ENCODE results near the gene TNRC18. TPM values are rescaled to one million over a fixed set of nuclear protein-coding genes. Genes with fewer than 3 reads are reported as not detected.

The TNRC18 gene
- total RNA-seq, 2 donors from 2014 or later: 67.6 to 69.0 TPM

DNA sequence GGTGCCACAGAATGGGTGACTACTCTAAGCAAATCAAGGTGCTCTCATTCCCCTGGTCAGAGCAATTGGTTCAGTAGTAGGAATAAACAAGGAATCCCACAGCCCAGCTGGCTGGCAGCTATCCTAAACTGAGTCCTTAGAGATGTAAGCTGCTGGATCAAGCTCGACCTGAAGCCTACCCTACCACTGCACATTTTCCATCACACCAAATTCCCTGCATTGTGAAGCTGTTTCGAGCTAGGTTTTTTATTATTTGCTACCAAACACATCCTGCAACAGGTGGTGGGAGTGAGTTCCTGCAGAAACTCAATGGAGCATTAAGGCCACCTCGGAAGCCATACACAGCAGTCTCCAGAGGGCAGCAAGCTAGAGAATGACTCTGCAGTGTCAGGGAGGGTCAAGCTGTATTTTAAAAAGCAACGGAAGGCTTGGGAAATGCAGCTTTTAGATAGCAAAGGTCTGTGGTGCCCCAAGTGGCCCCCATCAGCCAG is 33.7 kb upstream of the TNRC18 start:
- Mint-ChIP-seq H3K27ac (no peak overlapping the region), H3K4me3 (no peak overlapping the region), H3K9me3 (no peaks in the 10 kb centered on the region), H3K36me3 (ENCODE audit: insufficient read depth in 2 of 2) (no peaks in the 10 kb centered on the region), H3K27me3 (ENCODE audit: low read depth) (peaks cover 9% of the 10 kb centered on the region), H3K4me1 (ENCODE audit: low read depth) (peaks cover 7% of the 10 kb centered on the region)
- DNase-seq: no peak
- no peak for ATAC-seq (replicated peaks in 1 of 2)

DNA sequence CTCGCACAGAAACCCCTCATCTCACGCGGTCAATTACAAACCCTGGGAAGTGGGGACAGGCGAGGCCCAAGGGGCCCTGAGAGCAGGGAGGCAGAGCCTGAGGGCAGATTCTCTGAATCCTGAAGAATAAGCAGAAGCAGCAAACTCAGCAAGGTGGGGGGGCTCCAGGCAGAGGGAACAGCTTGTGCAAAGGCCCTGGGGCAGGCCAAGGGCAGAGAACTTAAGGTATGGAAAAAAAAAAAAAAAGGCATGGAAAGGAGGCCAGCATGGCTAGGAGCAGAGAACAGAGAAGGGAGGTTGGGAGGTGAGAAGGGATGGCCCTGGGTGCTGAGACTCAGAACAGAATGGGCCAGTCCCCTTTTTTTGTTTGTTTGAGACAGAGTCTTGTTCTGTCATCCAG is 32.8 kb upstream of the TNRC18 start:
- Mint-ChIP-seq H3K4me3 (no peak overlapping the region), H3K9me3 (no peaks in the 10 kb centered on the region), H3K27ac (no peak overlapping the region), H3K4me1 (ENCODE audit: low read depth) (no peaks in the 10 kb centered on the region), H3K27me3 (ENCODE audit: low read depth) (peaks cover 9% of the 10 kb centered on the region), H3K36me3 (ENCODE audit: insufficient read depth in 2 of 2) (no peaks in the 10 kb centered on the region)
- DNase-seq (no peak), ATAC-seq (replicated peaks in 1 of 2) (no peak)

DNA sequence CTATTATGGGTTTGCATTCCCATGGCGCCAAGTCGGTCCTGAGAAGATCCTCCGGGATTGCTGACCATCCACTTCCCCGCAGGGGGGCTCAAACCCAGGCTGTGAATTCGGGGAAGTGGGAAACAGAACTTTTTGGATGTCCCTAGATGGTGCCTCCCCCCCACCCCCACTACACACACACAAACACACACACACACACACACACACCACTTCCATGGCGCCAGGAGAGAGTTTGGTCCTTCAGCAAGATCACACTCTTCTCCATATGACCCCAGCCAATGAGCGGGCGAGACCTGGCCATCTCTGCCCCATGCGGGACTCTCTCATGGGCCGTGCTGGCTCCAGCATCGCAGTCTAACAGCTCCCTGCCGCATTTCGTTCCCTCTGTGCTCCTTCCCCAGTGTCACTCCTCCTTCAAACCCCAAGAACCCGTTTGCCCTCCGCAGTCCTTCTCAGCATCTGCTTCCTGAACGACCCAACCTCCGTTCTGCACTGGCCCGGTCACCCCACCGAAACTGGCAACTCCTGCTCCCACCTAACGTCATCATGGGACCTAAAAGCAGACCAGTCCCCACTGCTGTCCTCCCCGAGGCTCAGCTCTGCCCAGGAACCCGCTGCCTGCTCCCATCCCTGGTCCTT is 32.1 kb upstream of the TNRC18 start:
- Mint-ChIP-seq H3K27ac (no peak overlapping the region), H3K4me3 (no peak overlapping the region), H3K9me3 (no peaks in the 10 kb centered on the region), H3K4me1 (ENCODE audit: low read depth) (no peaks in the 10 kb centered on the region), H3K36me3 (ENCODE audit: insufficient read depth in 2 of 2) (no peaks in the 10 kb centered on the region), H3K27me3 (ENCODE audit: low read depth) (peaks cover 9% of the 10 kb centered on the region)
- DNase-seq (no peak), ATAC-seq (replicated peaks in 1 of 2) (no peak)

DNA sequence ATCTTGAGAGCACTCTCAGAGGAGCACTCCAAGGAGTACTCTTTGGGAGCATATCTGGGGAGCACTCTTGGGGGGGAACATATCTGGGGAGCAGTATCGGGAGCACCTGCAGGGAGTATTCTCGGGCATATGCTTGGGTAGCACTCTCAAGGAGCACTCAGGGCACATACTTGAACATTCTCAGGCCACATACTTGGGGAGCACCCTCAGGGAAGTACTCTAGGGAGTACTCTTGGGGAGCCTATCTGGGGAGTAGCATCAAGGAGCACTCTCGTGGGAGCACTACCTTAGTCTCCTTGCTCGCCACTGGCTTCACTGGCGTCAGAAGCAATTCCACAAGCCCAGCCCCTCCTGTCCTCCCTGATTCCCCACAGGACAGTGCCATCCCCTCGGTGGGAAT is 31.5 kb upstream of the TNRC18 start:
- Mint-ChIP-seq H3K36me3 (ENCODE audit: insufficient read depth in 2 of 2) (no peaks in the 10 kb centered on the region), H3K27ac (no peak overlapping the region), H3K9me3 (no peaks in the 10 kb centered on the region), H3K27me3 (ENCODE audit: low read depth) (peaks cover 9% of the 10 kb centered on the region), H3K4me3 (no peak overlapping the region), H3K4me1 (ENCODE audit: low read depth) (no peaks in the 10 kb centered on the region)
- DNase-seq (no peak), ATAC-seq (replicated peaks in 1 of 2) (no peak)

DNA sequence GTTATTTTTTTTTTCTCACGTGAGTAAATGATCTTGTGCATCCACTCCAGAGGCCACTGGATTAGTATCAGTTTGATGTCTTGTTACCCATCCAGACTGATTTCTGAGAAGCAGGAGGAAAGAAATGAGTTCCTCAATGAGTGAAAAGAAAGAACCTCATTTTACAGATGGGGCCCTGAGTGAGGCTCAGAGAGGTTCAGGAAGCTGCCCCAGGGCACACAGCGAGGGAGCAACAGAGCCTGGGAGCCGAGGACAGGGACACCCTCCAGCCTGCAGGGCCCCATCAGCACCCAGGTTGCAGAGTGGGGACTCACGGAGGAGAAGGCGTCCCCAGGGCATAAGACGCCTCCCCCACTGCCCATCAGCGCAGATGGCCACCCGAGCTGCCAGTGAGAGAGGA is 30.9 kb upstream of the TNRC18 start:
- Mint-ChIP-seq H3K27ac (no peak overlapping the region), H3K4me1 (ENCODE audit: low read depth) (no peaks in the 10 kb centered on the region), H3K27me3 (ENCODE audit: low read depth) (peaks cover 9% of the 10 kb centered on the region), H3K4me3 (no peak overlapping the region), H3K36me3 (ENCODE audit: insufficient read depth in 2 of 2) (no peaks in the 10 kb centered on the region), H3K9me3 (no peaks in the 10 kb centered on the region)
- DNase-seq: no peak
- ATAC-seq (replicated peaks in 1 of 2): no peak

DNA sequence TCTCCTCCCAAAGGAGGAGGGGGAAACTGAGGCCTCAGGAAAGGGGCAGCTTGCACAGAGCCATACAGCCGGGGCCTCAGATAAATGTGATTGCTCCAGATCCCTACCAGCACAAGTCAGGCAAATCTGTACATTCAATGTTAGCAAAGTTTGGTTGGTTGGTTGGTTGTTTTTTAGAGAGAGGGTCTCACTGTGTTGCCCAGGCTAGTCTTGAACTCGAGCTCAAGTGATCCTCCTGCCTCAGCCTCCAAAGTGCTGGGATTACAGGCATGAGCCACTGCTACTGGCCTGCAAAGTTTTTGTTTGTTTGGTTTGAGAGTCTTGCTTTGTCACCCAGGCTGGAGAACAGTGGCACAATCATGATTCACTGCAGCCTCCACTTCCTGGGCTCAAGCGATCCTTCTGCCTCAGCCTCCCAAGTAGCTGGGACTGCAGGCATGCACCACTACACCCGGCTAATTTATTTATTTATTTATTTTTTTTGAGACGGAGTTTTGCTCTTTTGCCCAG is 30.0 kb upstream of the TNRC18 start:
- no peak for ATAC-seq (replicated peaks in 1 of 2)
- Mint-ChIP-seq H3K4me1 (ENCODE audit: low read depth) (no peaks in the 10 kb centered on the region), H3K4me3 (no peak overlapping the region), H3K27me3 (ENCODE audit: low read depth) (peaks cover 9% of the 10 kb centered on the region), H3K27ac (no peak overlapping the region), H3K36me3 (ENCODE audit: insufficient read depth in 2 of 2) (no peaks in the 10 kb centered on the region), H3K9me3 (no peaks in the 10 kb centered on the region)
- no peak for DNase-seq

DNA sequence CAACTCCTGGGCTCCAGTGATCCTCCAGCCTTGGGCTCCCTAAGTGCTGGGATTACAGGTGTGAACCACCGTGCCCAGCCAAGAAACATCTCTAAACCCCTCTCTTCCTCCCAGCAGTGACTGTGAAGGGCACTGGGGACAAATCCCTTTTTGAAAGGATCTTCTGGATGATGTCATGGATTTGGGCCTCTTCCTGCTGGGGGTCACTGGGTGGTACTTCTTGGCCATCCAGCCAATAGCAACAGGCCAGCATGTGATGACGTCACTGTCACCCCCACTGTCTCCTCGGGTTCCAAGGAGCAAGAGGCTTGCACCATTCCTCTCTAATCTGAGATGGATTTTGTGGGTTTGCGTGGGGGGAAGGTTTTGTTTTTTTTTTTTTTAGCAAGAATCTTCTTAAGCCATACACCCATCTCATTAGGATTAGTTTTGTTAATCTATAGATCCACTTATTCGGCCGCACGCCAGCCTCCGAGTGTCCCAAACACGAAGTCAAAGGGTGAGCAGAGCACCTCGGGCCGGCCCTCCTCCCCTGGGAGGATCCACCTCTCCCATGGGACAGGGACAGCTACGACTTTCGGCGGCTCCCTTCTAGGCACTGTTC is 29.4 kb upstream of the TNRC18 start:
- H3K27me3 Mint-ChIP-seq (ENCODE audit: low read depth): peaks cover 9% of the 10 kb centered on the region
- no peak for DNase-seq
- no peaks in the 10 kb centered on the region for H3K4me1 Mint-ChIP-seq (ENCODE audit: low read depth)
- H3K9me3 Mint-ChIP-seq: no peaks in the 10 kb centered on the region
- no peak for ATAC-seq (replicated peaks in 1 of 2)
- no peaks in the 10 kb centered on the region for H3K36me3 Mint-ChIP-seq (ENCODE audit: insufficient read depth in 2 of 2)
- H3K27ac Mint-ChIP-seq: no peak overlapping the region
- H3K4me3 Mint-ChIP-seq: no peak overlapping the region

DNA sequence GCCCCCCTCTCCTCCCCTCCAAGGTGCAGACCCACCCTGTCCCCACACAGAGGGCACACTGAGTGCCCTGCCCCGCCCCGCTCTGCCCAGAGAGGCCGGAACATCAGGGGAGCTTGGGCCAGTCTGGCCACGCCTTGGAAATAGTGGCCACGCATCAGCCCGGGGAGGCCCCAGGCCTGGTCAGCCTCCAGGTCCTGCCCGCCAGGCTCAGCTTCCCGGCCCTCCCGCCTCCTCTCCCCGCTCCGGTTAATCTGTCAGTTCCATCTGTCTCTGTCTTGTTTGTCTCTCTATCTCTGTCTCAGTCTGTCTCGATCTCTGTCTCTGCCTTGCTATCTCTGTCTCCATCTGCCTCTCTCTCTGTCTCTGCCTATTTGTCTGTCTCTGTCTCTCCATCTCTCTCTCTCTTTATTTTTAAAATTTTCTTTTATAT is 28.9 kb upstream of the TNRC18 start:
- peaks cover 9% of the 10 kb centered on the region for H3K27me3 Mint-ChIP-seq (ENCODE audit: low read depth)
- ATAC-seq (replicated peaks in 1 of 2): no peak
- no peaks in the 10 kb centered on the region for H3K4me1 Mint-ChIP-seq (ENCODE audit: low read depth)
- DNase-seq: no peak
- H3K9me3 Mint-ChIP-seq: no peaks in the 10 kb centered on the region
- H3K27ac Mint-ChIP-seq: no peak overlapping the region
- no peaks in the 10 kb centered on the region for H3K36me3 Mint-ChIP-seq (ENCODE audit: insufficient read depth in 2 of 2)
- no peak overlapping the region for H3K4me3 Mint-ChIP-seq

DNA sequence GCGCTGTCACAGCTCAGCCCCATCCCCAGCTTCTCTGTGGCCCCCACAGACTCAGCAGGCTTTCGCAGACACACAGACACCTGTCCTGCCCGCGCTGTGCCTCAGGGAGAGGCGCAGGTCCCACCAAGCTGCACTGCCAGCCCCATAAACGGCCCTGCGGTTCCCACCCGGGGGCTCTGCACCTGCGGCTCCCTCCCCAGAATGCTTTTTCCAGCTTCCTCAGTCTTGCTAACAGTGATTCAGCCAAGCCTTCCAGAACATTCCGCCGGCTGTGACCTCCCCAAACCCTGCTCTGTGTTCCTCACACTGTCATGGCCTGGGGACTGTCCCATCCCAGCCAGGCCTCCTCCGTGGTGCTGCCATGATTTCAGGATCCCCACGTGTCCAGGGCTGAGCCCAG is 27.8 kb upstream of the TNRC18 start:
- Mint-ChIP-seq H3K36me3 (ENCODE audit: insufficient read depth in 2 of 2) (no peaks in the 10 kb centered on the region), H3K27me3 (ENCODE audit: low read depth) (peaks cover 7% of the 10 kb centered on the region), H3K4me3 (no peak overlapping the region), H3K27ac (no peak overlapping the region), H3K9me3 (no peaks in the 10 kb centered on the region), H3K4me1 (ENCODE audit: low read depth) (no peaks in the 10 kb centered on the region)
- ATAC-seq (replicated peaks in 1 of 2): no peak
- no peak for DNase-seq

DNA sequence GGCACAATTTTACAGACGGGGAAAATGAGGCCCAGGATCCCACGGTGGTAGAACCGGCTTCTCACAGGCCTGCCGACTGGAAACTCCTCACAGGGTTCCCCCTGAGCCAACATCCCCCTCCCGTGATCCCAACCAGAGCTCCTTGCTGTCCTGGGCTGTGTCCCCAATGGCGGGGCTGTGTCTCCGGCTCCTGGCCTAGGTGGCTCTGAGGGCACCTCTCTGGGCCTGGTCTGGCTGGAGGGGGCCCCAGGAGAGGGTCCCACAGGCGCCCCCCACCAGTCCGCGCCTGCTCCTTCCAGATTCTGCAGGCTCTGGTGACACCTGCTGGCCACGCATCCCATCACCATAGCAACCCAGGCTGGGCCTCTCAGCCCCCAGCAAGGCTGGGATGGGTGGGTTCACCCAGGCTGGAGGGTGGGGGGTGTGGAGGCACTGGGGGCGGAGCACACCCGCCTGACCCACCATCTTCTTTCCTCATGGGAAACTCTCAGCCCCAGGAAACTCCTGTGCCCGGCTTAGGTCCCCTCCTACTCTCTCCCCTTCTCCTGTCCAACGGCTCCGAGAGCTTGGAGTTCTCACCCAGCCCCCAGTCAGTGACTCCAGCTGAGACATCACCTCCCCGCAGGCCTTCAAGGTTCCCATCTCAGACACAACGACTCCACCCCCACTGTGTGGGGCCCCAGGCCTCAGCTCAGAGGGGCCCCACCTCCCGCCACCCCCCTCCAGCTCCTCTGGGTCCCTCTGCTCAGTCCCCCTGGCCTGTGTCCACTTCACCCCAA is 27.1 kb upstream of the TNRC18 start:
- Mint-ChIP-seq H3K27ac (no peak overlapping the region), H3K36me3 (ENCODE audit: insufficient read depth in 2 of 2) (no peaks in the 10 kb centered on the region), H3K9me3 (no peaks in the 10 kb centered on the region), H3K4me3 (no peak overlapping the region), H3K27me3 (ENCODE audit: low read depth) (peaks cover under 1% of the 10 kb centered on the region), H3K4me1 (ENCODE audit: low read depth) (no peaks in the 10 kb centered on the region)
- peak; percentile 43 to 44 for DNase-seq
- ATAC-seq (replicated peaks in 1 of 2): peak; percentile 72 to 84

DNA sequence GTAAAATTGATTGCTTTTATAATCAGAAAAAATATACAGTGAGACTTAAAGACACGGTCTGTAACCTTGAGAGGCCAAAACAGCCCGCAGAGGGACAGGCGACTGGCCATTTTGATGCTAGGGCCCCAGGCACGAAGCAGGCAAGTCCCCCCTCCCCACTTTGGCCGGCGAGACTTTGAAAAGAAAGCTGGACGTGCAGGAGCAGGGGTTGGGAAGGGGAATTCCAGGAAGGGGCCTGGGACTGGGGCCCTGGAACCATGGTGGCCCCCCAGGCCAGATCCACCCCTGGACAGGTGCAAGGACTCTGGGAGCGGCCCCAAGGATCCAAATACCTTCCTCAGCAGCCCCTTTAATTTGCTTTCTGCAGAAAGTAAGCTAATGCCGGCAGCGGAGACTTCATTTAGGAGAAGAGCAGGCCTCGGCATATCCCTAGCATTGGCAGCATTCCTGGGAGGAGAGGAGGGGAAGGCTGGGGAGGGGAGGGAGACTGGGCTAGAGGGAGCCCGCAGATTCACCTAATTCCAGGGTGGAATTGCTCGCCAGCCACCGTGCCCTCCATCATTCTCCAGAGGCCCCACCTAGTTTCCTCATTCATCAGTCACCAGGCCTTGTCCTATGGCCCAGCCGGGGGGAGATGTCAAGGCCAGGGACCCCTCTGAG is 24.9 kb upstream of the TNRC18 start:
- ATAC-seq (replicated peaks in 1 of 2) (no peak), DNase-seq (no peak)
- Mint-ChIP-seq H3K27me3 (ENCODE audit: low read depth) (no peaks in the 10 kb centered on the region), H3K27ac (no peak overlapping the region), H3K4me1 (ENCODE audit: low read depth) (no peaks in the 10 kb centered on the region), H3K4me3 (no peak overlapping the region), H3K9me3 (no peaks in the 10 kb centered on the region), H3K36me3 (ENCODE audit: insufficient read depth in 2 of 2) (no peaks in the 10 kb centered on the region)

DNA sequence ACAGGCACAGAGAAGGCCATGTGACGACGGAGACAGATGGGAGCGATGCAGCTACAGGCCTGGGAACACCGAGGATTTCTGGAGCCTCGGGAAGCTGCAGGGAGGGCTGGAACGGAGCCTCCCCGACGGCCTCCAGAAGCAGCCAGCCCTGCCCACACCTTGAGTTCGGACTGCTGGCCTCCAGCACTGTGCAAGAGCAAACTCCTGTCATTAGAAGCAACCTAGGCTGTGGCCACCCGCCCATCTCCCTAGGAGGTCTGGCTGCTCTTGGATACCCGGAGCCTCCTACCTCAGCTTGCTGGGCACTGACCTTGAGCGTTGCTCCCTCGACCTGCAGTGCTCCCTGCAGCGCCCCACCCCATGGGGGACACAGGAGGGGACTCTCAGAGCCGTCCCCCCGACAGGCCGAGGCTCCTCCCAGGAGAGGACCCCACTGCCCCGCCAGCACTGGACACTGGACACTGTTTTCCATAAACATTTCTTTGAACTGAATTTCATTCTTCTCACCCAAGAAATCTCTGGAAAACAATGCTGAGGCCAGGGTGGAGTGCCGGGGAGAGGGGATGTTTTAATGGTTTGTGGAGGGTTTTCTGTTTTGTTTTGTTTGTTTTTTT is 22.5 kb upstream of the TNRC18 start:
- Mint-ChIP-seq H3K4me1 (ENCODE audit: low read depth) (no peaks in the 10 kb centered on the region), H3K4me3 (no peak overlapping the region), H3K36me3 (ENCODE audit: insufficient read depth in 2 of 2) (no peaks in the 10 kb centered on the region), H3K9me3 (no peaks in the 10 kb centered on the region), H3K27ac (no peak overlapping the region), H3K27me3 (ENCODE audit: low read depth) (no peaks in the 10 kb centered on the region)
- no peak for DNase-seq
- ATAC-seq (replicated peaks in 1 of 2): no peak

DNA sequence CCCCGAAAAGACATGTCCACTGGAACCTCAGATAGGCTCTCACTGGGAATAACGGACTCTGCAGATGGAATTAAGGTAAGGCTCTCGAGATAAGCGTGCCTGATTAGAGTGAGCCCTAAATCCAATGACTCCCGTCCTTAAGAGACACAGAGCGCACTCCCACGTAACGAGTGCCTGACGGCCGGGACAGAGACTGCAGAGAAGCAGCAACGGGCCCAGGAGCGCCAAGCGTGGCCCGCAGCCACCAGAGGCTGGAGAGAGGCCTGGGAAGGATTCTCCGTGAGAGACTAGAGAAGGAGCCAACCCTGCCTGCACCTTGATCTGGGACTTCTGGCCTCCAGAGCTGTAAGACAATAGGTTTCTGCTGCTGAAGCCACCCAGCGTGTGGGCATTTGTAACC is 20.0 kb upstream of the TNRC18 start:
- Mint-ChIP-seq H3K4me3 (no peak overlapping the region), H3K4me1 (ENCODE audit: low read depth) (no peaks in the 10 kb centered on the region), H3K36me3 (ENCODE audit: insufficient read depth in 2 of 2) (no peaks in the 10 kb centered on the region), H3K9me3 (no peaks in the 10 kb centered on the region), H3K27ac (no peak overlapping the region), H3K27me3 (ENCODE audit: low read depth) (no peaks in the 10 kb centered on the region)
- ATAC-seq (replicated peaks in 1 of 2) (no peak), DNase-seq (no peak)
